Hepatocyte (in vitro differentiated cells): Measurements from ENCODE around the gene IRX2. TPM values are rescaled to one million over a fixed set of nuclear protein-coding genes. Genes with fewer than 3 reads are reported as not detected.

ENCODE experiments used
- DNase-seq: peaks from one replicate; pipeline ENCODE4 v3.0.0-alpha.2; 2016; ENCODE audit warnings: low spot score
- H2AFZ ChIP-seq: fragments of 200-600 bp; sonication (generic); 2 replicates; pipeline ENCODE4 v1.6.0; 2016; ENCODE audit warnings: antibody characterized with exemption, mild to moderate bottlenecking
- H3K27ac ChIP-seq: fragments of 200-600 bp; sonication (generic); 2 replicates; pipeline ENCODE4 v1.5.1; 2016; ENCODE audit warnings: mild to moderate bottlenecking
- H3K27me3 ChIP-seq: fragments of 200-600 bp; sonication (generic); 2 replicates; pipeline ENCODE4 v1.6.1; 2016
- H3K36me3 ChIP-seq: fragments of 200-600 bp; sonication (generic); replicated peaks from 2 replicates; pipeline ENCODE4 v1.5.1; 2016; ENCODE audit warnings: low read depth; ENCODE audit not compliant: insufficient read depth
- H3K4me1 ChIP-seq: fragments of 200-600 bp; sonication (generic); 2 replicates; pipeline ENCODE4 v1.5.1; 2016; ENCODE audit warnings: mild to moderate bottlenecking, moderate library complexity; ENCODE audit not compliant: insufficient read depth
- H3K4me2 ChIP-seq: fragments of 200-600 bp; sonication (generic); 2 replicates; pipeline ENCODE4 v1.6.0; 2016
- H3K4me3 ChIP-seq: fragments of 200-600 bp; sonication (generic); 2 replicates; pipeline ENCODE4 v1.5.1; 2016; ENCODE audit warnings: mild to moderate bottlenecking
- H3K79me2 ChIP-seq: fragments of 200-600 bp; sonication (generic); 2 replicates; pipeline ENCODE4 v1.6.0; 2017; ENCODE audit warnings: mild to moderate bottlenecking
- H3K9me2 ChIP-seq: fragments of 200-600 bp; sonication (generic); replicated peaks from 2 replicates; pipeline ENCODE4 v1.6.0; 2017; ENCODE audit warnings: mild to moderate bottlenecking; ENCODE audit not compliant: insufficient read depth
- H3K9me3 ChIP-seq: fragments of 200-600 bp; sonication (generic); 2 replicates; pipeline ENCODE4 v1.5.1; 2016; ENCODE audit warnings: low read depth, mild to moderate bottlenecking
- H4K20me1 ChIP-seq: fragments of 200-600 bp; sonication (generic); 2 replicates; pipeline ENCODE4 v1.6.0; 2016; ENCODE audit warnings: mild to moderate bottlenecking; ENCODE audit not compliant: insufficient read depth, poor library complexity, severe bottlenecking
- CTCF ChIP-seq: fragments of 200-600 bp; sonication (generic); IDR thresholded peaks from 2 replicates; pipeline ENCODE4 v1.5.1; 2016; ENCODE audit warnings: antibody characterized with exemption, mild to moderate bottlenecking; ENCODE audit not compliant: poor library complexity
- EZH2 ChIP-seq: fragments of 200-600 bp; sonication (generic); IDR thresholded peaks from 2 replicates; pipeline ENCODE4 v1.6.1; 2016; ENCODE audit warnings: antibody characterized with exemption, mild to moderate bottlenecking, borderline replicate concordance
- EZH2phosphoT487 ChIP-seq: fragments of 200-600 bp; sonication (generic); IDR thresholded peaks from one replicate; pipeline ENCODE4 v1.6.1; 2018; ENCODE audit warnings: antibody characterized with exemption, mild to moderate bottlenecking, low read depth, moderate library complexity; ENCODE audit not compliant: unreplicated experiment, severe bottlenecking
- WGBS: methylation state at CpG from one replicate; pipeline ENCODE4 v1.1.6; 2016; ENCODE audit warnings: low lambda C conversion rate; ENCODE audit errors: missing lambda C conversion rate; 5-methylcytosine and 5-hydroxymethylcytosine counted together
- polyA plus RNA-seq: library from polyadenylated mRNA; unstranded; fragments of >200 nt; fragmentation: Nextera tagmentation; extraction: Ambion mirVana; gene quantifications from 2 replicates; pipeline ENCODE4 v1.2.1, GENCODE V29; 2016
- total RNA-seq: library from RNA; depleted of rRNA; stranded (reverse); fragments of >200 nt; gene quantifications from 2 replicates; pipeline ENCODE4 v1.2.3, GENCODE V29; 2014

IRX2 gene
- total and polyA plus RNA-seq, 2 experiments from 2014 or later = 6.0 to 7.8 TPM

GRCh38 chr5:2705861-2706260 lies 45.6 kb downstream of the IRX2 start:
- DNase-seq = no peak
- TF ChIP-seq EZH2phosphoT487 (no peak), EZH2 (no peak), CTCF (no peak)
- H2AFZ ChIP-seq = no peak overlapping the region
- no peaks in the 10 kb centered on the region for H3K9me3 ChIP-seq
- no peaks in the 10 kb centered on the region for H3K4me1 ChIP-seq
- H3K4me2 ChIP-seq = no peak overlapping the region
- no peaks in the 10 kb centered on the region for H3K27me3 ChIP-seq
- no peaks in the 10 kb centered on the region for H3K79me2 ChIP-seq
- H3K9me2 ChIP-seq = no peaks in the 10 kb centered on the region
- no peaks in the 10 kb centered on the region for H3K36me3 ChIP-seq
- WGBS = 85% methylated on average over 10 of the region's 10 CpGs
- no peaks in the 10 kb centered on the region for H4K20me1 ChIP-seq
- H3K4me3 ChIP-seq = no peak overlapping the region
- H3K27ac ChIP-seq = no peak overlapping the region

GRCh38 chr5:2704806-2705645 lies 46.5 kb downstream of the IRX2 start:
- WGBS = 93% methylated on average over 16 of the region's 16 CpGs
- Histone ChIP-seq H3K9me3 (no peaks in the 10 kb centered on the region), H3K79me2 (no peaks in the 10 kb centered on the region), H3K4me2 (no peak overlapping the region), H3K27ac (no peak overlapping the region), H2AFZ (no peak overlapping the region), H3K36me3 (no peaks in the 10 kb centered on the region), H3K4me1 (no peaks in the 10 kb centered on the region), H3K27me3 (no peaks in the 10 kb centered on the region), H3K4me3 (no peak overlapping the region), H3K9me2 (no peaks in the 10 kb centered on the region), H4K20me1 (no peaks in the 10 kb centered on the region)
- no peak for DNase-seq
- TF ChIP-seq EZH2phosphoT487 (no peak), EZH2 (no peak), CTCF (no peak)

GRCh38 chr5:2704111-2704510 lies 47.4 kb downstream of the IRX2 start:
- no peaks in the 10 kb centered on the region for H3K79me2 ChIP-seq
- H3K4me1 ChIP-seq = no peaks in the 10 kb centered on the region
- no peak overlapping the region for H3K27ac ChIP-seq
- no peak overlapping the region for H3K4me3 ChIP-seq
- no peaks in the 10 kb centered on the region for H3K36me3 ChIP-seq
- 96% methylated on average over 18 of the region's 18 CpGs for WGBS
- no peak overlapping the region for H3K4me2 ChIP-seq
- no peaks in the 10 kb centered on the region for H3K9me2 ChIP-seq
- no peak overlapping the region for H2AFZ ChIP-seq
- H3K27me3 ChIP-seq = no peaks in the 10 kb centered on the region
- H3K9me3 ChIP-seq = no peaks in the 10 kb centered on the region
- no peak for TF ChIP-seq EZH2
- TF ChIP-seq CTCF = no peak
- TF ChIP-seq EZH2phosphoT487 = no peak
- no peaks in the 10 kb centered on the region for H4K20me1 ChIP-seq
- DNase-seq = no peak
